GM18511 (cell line): ENCODE results near the gene CD200R1L.

ENCODE experiments used
- ATAC-seq: cut with Tn5 transposase; IDR thresholded peaks from one replicate; pipeline ENCODE4 v1.9.1; 2021; ENCODE audit warnings: mild to moderate bottlenecking, moderate library complexity; ENCODE audit not compliant: unreplicated experiment

Gene CD200R1L

DNA sequence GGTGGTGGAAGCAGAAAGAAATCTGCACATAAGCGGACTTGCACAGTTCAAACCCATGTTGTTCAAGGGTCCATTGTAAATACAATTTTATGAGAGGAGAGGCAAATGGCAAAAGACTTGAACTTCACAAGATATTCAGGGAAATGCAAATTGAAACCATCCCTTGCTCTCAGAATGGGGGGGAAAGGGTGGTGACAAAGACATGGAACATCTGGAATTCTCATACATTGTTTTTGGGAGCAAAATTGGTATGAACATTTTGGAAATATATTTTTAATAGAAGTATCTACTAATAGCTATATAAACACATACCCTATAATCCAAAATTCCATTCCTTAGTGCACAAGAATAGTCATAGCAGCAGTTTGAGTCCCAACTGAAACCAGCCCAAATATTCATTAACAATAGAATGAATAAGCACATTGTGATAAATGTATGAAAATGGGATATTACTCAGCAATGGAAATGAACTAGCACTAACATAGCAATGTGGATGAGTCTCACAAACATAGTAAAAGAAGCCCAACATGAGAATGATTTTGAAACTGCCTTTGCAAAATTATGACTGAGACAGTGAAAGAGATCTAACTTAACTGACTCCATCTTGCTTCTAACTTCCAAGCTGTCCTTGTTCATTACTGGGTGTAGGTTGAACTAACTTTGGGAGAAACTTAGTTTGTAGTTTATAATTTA lies 77.2 kb downstream of the CD200R1L start:
- ATAC-seq, result no peak

GRCh38 chr3:112767777-112768176 lies 78.9 kb downstream of the CD200R1L start:
- ATAC-seq, result no peak

DNA sequence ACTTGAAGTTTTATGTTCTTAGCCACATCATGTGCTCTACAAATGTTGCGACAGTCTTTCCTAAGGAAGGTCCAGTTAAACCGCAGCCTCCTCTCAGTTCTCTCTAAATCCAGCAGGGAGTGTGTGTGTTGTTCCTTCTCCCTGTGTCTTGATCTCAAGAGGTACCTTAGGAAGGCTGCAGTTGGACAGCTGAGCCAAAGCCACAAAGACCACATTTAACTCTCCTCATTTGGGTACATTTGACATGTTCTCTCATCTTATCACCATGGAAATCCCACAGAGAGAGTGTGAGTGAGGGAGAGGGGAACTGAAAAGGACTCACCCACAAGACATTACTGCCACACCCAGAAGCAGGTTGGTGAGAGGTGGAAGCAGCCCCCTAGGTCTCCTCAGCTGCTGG lies 79.5 kb downstream of the CD200R1L start:
- ATAC-seq, result peak; percentile 68
